AG04450 (cell line): ENCODE measurements around the gene EPB42. TPM values are rescaled to one million over a fixed set of nuclear protein-coding genes. Genes with fewer than 3 reads are reported as not detected.

Experiments
- CTCF ChIA-PET: fragments of 300-600, 350-600 bp; formaldehyde crosslinking; extraction: SDS; loops from one replicate; lab custom pipeline; 2022; ENCODE audit warnings: antibody characterized with exemption, inconsistent platforms; lab: Charles Lee
- POLR2A ChIA-PET: fragments of 350-600 bp; formaldehyde crosslinking; extraction: SDS; loops from one replicate; lab custom pipeline; 2021; ENCODE audit warnings: antibody characterized with exemption, inconsistent platforms; lab: Yijun Ruan, JAX
- DNase-seq: peaks from one replicate; pipeline ENCODE4 v3.0.0-alpha.2; 2011; ENCODE audit warnings: low read depth, low spot score
- H3K27ac ChIP-seq: one replicate; pipeline ENCODE4 v1.5.1; 2012; ENCODE audit warnings: low read depth, low read length, control low read depth
- H3K27me3 ChIP-seq: one replicate; pipeline ENCODE4 v1.6.0; 2012; ENCODE audit warnings: low read length; ENCODE audit not compliant: control insufficient read depth, insufficient read depth
- H3K4me3 ChIP-seq: 2 replicates; pipeline ENCODE4 v1.5.1; 2011; ENCODE audit warnings: mild to moderate bottlenecking, low read depth, low read length, control low read depth
- H3K9me3 ChIP-seq: 2 replicates; pipeline ENCODE4 v1.5.1; 2012; ENCODE audit warnings: low read length; ENCODE audit not compliant: control insufficient read depth, insufficient read depth
- polyA plus RNA-seq: library from polyadenylated mRNA; depleted of rRNA; stranded (reverse); fragments of >200 nt; gene quantifications from 2 replicates; pipeline ENCODE4 v1.2.3, GENCODE V29; 2011
- TF ChIP-seq, protein P1 (sequence below): IDR thresholded peaks from 2 replicates; pipeline ENCODE4 v1.5.1; 2011; ENCODE audit warnings: low read depth, low read length, control low read depth, inconsistent platforms

EPB42 gene
- polyA plus RNA-seq, 1 experiment = not detected

DNA sequence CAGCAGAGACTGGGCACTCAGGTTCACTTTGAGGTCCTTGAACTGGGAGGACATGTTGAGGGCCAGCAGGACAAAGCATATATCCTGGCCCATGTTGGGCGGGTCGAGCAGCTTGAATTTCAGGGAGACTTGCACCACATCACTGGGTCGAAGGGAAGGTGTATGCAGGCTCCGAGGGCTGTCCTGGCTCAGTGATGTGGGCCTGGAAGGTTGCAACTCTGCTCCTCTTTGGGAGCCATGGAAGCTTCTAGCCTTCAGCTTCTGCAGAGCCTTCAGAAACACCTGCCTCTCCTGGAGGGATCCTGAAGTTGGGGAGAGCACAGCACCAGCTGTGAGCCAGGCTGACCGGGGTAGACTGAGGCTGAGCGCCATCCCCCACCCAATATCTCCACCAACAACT, 14.7 kb upstream of the EPB42 start:
- TF ChIP-seq, protein P1, sequence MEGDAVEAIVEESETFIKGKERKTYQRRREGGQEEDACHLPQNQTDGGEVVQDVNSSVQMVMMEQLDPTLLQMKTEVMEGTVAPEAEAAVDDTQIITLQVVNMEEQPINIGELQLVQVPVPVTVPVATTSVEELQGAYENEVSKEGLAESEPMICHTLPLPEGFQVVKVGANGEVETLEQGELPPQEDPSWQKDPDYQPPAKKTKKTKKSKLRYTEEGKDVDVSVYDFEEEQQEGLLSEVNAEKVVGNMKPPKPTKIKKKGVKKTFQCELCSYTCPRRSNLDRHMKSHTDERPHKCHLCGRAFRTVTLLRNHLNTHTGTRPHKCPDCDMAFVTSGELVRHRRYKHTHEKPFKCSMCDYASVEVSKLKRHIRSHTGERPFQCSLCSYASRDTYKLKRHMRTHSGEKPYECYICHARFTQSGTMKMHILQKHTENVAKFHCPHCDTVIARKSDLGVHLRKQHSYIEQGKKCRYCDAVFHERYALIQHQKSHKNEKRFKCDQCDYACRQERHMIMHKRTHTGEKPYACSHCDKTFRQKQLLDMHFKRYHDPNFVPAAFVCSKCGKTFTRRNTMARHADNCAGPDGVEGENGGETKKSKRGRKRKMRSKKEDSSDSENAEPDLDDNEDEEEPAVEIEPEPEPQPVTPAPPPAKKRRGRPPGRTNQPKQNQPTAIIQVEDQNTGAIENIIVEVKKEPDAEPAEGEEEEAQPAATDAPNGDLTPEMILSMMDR = no peak
- POLR2A ChIA-PET = no interaction called here
- no peak overlapping the region for H3K4me3 ChIP-seq
- peaks cover 42% of the 10 kb centered on the region for H3K27me3 ChIP-seq
- H3K27ac ChIP-seq = no peak overlapping the region
- H3K9me3 ChIP-seq = no peaks in the 10 kb centered on the region
- CTCF ChIA-PET = interaction anchor here (1.5 kb wide), 1 partner anchor 10 kb away, joined by 8 read pairs; no protein-coding TSS in a partner anchor
- no peak for DNase-seq

DNA sequence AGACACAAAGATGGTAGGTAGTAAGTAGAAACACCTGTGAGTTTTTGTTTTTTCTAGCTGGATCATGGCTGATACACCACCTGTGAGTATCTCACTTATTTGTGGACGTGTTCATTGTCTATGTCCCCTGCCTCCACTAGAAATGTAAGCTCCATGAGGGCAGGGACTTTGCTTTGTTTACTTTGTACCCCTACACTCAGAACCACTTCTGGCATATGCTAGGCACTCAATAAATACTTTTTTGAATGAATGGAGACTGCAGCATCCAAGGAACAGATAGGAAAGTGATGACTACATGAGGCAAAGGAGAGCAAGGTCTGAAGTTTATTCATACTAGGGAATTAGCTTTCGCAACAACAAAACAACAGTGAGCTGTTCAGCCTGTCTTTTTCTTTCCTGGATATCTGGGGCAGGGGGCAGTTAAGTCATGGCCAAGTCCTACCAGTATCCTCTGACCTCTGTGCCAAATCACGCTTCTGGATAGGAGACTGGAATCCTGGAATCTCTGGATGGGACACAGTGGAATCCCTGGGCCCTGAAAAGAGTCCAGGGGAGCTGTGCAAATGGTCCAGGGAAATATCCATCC, 11.6 kb upstream of the EPB42 start:
- no peak overlapping the region for H3K4me3 ChIP-seq
- DNase-seq = no peak
- no peak overlapping the region for H3K27ac ChIP-seq
- no peaks in the 10 kb centered on the region for H3K9me3 ChIP-seq
- CTCF ChIA-PET = interaction anchor here (1.8 kb wide), 1 partner anchor 53 kb away, joined by 9 read pairs; no protein-coding TSS in a partner anchor
- POLR2A ChIA-PET = no interaction called here
- peaks cover 43% of the 10 kb centered on the region for H3K27me3 ChIP-seq
- TF ChIP-seq, protein P1 = no peak

DNA sequence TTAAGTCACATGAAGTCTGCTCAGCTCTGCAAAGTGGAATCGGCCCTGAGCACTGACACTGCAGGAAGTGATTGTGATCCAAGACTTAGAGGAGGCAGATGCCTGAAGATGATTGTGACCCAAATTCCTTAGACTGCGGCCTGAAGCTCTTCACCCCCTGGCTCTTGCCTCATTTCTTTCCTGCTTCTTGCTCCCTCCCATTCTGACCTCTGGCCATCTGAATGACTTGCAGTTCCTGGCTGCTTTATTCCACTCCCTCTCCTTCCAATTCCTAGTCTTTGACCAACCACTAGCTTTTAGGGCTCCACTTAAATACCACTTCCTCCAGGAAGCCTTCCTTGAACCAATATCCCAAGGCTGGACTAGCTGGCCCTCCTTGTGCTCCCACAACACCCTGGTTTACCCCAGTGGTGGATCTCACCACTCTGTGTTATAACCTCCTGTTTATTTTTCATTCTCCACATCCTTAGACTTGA, 9.9 kb upstream of the EPB42 start:
- Histone ChIP-seq H3K27ac (no peak overlapping the region), H3K4me3 (no peak overlapping the region), H3K9me3 (no peaks in the 10 kb centered on the region; the same call in 1 of the 2 replicates), H3K27me3 (peaks cover 33% of the 10 kb centered on the region)
- ChIA-PET POLR2A (no interaction called here), CTCF (interaction anchor here (0.9 to 3.1 kb wide), 2 partner anchors 27 to 55 kb away, joined by 3 to 17 read pairs; no protein-coding TSS in a partner anchor)
- no peak for DNase-seq
- TF ChIP-seq, protein P1 = no peak

DNA sequence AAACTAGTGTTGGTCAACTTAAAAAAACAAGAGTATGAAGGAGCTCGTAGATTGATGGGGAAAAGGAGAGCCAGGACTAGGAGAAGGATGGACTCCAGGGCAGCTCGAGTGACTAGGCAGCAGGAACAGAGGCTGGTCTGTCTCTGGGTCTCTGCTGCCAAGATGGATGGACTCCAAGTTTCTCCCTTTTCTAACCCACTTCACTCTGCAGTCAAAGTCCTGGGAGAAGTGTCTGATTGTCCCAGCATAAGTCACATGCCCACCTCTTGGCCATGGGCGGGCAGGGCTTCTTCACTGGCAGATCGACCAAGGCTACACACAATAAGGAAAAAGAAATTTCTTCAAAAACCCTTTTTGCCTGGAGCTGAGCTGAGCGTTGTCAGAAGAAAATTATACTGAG, 9.2 kb upstream of the EPB42 start:
- ChIA-PET POLR2A (no interaction called here), CTCF (interaction anchor here (0.5 to 3.1 kb wide), 2 partner anchors 56 to 108 kb away, joined by 6 to 17 read pairs; no protein-coding TSS in a partner anchor)
- no peak overlapping the region for H3K27ac ChIP-seq
- H3K4me3 ChIP-seq = no peak overlapping the region
- no peak for DNase-seq
- no peaks in the 10 kb centered on the region; the same call in 1 of the 2 replicates for H3K9me3 ChIP-seq
- peaks cover 30% of the 10 kb centered on the region for H3K27me3 ChIP-seq
- TF ChIP-seq, protein P1 = no peak
